Prostate gland (tissue), 2 donors: ENCODE results near the gene RCC2.
"Not testable (repeated sequence)": the region's sequence is repeated elsewhere in the genome, so short reads cannot be mapped to it uniquely, and the experiment has no call there.

Experiments
- POLR2A ChIP-seq: fragments of 450-650 bp; IDR thresholded peaks from one replicate; pipeline ENCODE4 v1.6.1; 2016; ENCODE audit warnings: antibody characterized with exemption, mild to moderate bottlenecking
- POLR2AphosphoS5 ChIP-seq: sonication (generic); formaldehyde crosslinking; IDR thresholded peaks from one replicate; pipeline ENCODE4 v1.6.1; 2017; ENCODE audit warnings: antibody characterized with exemption
- TF ChIP-seq, protein P1 (sequence below), 4 experiments: fragments of 200-600 bp in 2 of 4; fragments of 450-650 bp in 2 of 4; sonication (generic) in 2 of 4; IDR thresholded peaks; 1 replicate in 3 of 4; 2 replicates in 1 of 4; pipeline ENCODE4 v1.5.1; 2016 to 2019; ENCODE audit warnings: antibody characterized with exemption in 4 of 4, mild to moderate bottlenecking in 2 of 4, moderate library complexity in 2 of 4

GRCh38 chr1:17452203-17452602 is 12.7 kb upstream of the RCC2 start:
- TF ChIP-seq POLR2A, POLR2AphosphoS5: not testable (repeated sequence)
- TF ChIP-seq, protein P1, sequence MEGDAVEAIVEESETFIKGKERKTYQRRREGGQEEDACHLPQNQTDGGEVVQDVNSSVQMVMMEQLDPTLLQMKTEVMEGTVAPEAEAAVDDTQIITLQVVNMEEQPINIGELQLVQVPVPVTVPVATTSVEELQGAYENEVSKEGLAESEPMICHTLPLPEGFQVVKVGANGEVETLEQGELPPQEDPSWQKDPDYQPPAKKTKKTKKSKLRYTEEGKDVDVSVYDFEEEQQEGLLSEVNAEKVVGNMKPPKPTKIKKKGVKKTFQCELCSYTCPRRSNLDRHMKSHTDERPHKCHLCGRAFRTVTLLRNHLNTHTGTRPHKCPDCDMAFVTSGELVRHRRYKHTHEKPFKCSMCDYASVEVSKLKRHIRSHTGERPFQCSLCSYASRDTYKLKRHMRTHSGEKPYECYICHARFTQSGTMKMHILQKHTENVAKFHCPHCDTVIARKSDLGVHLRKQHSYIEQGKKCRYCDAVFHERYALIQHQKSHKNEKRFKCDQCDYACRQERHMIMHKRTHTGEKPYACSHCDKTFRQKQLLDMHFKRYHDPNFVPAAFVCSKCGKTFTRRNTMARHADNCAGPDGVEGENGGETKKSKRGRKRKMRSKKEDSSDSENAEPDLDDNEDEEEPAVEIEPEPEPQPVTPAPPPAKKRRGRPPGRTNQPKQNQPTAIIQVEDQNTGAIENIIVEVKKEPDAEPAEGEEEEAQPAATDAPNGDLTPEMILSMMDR (IDR thresholded peaks at IDR 0.05) = not testable (repeated sequence)
